Fibroblast of mammary gland (primary cell): ENCODE measurements around the gene OR6K2.
"Not testable (repeated sequence)": the region's sequence is repeated elsewhere in the genome, so short reads cannot be mapped to it uniquely, and the experiment has no call there.

Experiments
- DNase-seq: peaks from one replicate; pipeline ENCODE4 v3.0.0-alpha.2; 2010; ENCODE audit warnings: low read depth
- H3K4me3 ChIP-seq: 2 replicates; pipeline ENCODE4 v1.5.1; 2011; ENCODE audit warnings: low read depth, mild to moderate bottlenecking, low read length, moderate library complexity; ENCODE audit not compliant: control insufficient read depth
- CTCF ChIP-seq: conservative IDR thresholded peaks from 2 replicates; pipeline ENCODE4 v1.5.1; 2011; ENCODE audit warnings: low read depth, low read length, inconsistent platforms; ENCODE audit not compliant: control insufficient read depth, insufficient read depth

OR6K2 gene

GRCh38 chr1:158694596-158694995 is 5.9 kb downstream of the OR6K2 start:
- no peak for DNase-seq
- no peak for TF ChIP-seq CTCF
- no peak overlapping the region for H3K4me3 ChIP-seq

GRCh38 chr1:158692356-158692755 is 8.1 kb downstream of the OR6K2 start:
- TF ChIP-seq CTCF = no peak

GRCh38 chr1:158691907-158692306 is 8.5 kb downstream of the OR6K2 start:
- no peak for DNase-seq
- H3K4me3 ChIP-seq = no peak overlapping the region
- TF ChIP-seq CTCF = no peak

More at GRCh38 chr1:158692356-158692755, 8.1 kb downstream of the OR6K2 start:
- no peak for DNase-seq
- H3K4me3 ChIP-seq = no peak overlapping the region

GRCh38 chr1:158691149-158691548 is 9.3 kb downstream of the OR6K2 start:
- H3K4me3 ChIP-seq, DNase-seq: not testable (repeated sequence)

- no peak for DNase-seq
- no peak for TF ChIP-seq CTCF
- H3K4me3 ChIP-seq = no peak overlapping the region
Observed at GRCh38 chr1:158689875-158690274, 10.6 kb downstream of the OR6K2 start.

GRCh38 chr1:158689110-158689509 is 11.3 kb downstream of the OR6K2 start:
- no peak for TF ChIP-seq CTCF
- DNase-seq = no peak
- H3K4me3 ChIP-seq = no peak overlapping the region

GRCh38 chr1:158688343-158688742 is 12.1 kb downstream of the OR6K2 start:
- H3K4me3 ChIP-seq, DNase-seq: not testable (repeated sequence)

- DNase-seq = no peak
- TF ChIP-seq CTCF = no peak
- H3K4me3 ChIP-seq = no peak overlapping the region
Observed at GRCh38 chr1:158687037-158687436, 13.4 kb downstream of the OR6K2 start.
